Astrocyte of the cerebellum (primary cell): ENCODE results near the gene ANTKMT.

Experiments
- DNase-seq: peaks from one replicate; pipeline ENCODE4 v3.0.0-alpha.2; 2011; ENCODE audit warnings: low read depth
- H3K4me3 ChIP-seq: 2 replicates; pipeline ENCODE4 v1.5.1; 2011; ENCODE audit warnings: mild to moderate bottlenecking, low read depth, low read length, moderate library complexity
- in situ Hi-C: cut with HindIII; loops from 2 replicates; pipeline ENCODE4 v1.10.0; 2017; ENCODE audit warnings: low sequenced_read_pairs
- TF ChIP-seq, protein P1 (sequence below): IDR thresholded peaks from 2 replicates; pipeline ENCODE4 v1.5.1; 2012; ENCODE audit warnings: low read length, low read depth, moderate library complexity, mild to moderate bottlenecking; ENCODE audit errors: missing control alignments

Gene ANTKMT, protein sequence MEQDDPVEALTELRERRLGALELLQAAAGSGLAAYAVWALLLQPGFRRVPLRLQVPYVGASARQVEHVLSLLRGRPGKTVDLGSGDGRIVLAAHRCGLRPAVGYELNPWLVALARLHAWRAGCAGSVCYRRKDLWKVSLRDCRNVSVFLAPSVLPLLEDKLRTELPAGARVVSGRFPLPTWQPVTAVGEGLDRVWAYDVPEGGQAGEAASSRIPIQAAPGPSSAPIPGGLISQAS

DNA sequence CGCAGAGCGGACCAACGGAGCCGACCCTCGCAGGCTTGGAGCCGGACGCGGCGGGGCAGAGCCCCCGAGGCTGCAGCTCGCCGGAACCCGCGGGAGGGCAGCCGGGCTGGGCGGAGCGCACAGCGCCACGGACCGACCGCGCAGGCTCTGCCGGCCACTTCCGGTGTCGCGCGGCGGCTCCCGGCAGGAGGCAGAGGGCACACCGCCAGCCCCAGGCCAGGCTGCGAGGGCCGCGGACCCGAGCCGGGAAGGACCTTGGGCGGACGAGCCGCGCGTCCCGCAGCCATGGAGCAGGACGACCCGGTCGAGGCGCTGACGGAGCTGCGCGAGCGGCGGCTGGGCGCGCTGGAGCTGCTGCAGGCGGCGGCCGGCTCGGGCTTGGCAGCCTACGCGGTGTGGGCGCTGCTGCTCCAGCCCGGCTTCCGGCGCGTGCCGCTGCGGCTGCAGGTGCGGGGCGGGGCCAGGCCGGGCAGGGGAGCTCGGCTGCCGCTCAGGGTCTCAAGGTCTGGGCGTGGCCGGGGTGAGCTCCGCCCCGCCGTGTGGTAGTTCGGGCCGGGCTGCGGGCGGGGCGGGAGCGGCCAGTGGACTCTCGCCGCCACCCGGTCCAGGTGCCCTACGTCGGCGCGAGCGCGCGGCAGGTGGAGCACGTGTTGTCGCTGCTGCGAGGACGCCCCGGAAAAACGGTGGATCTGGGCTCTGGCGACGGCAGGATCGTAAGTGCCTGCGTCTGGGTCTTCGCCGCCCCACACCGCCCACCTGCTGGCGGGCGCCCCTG lies at the start of gene ANTKMT:
Gene ANTKMT, plus strand, starts transcription at position 157 of the 775 bp plus-strand sequence. Its CDS starts 129 bp downstream, at position 286.
- no peak for DNase-seq
- TF ChIP-seq, protein P1, sequence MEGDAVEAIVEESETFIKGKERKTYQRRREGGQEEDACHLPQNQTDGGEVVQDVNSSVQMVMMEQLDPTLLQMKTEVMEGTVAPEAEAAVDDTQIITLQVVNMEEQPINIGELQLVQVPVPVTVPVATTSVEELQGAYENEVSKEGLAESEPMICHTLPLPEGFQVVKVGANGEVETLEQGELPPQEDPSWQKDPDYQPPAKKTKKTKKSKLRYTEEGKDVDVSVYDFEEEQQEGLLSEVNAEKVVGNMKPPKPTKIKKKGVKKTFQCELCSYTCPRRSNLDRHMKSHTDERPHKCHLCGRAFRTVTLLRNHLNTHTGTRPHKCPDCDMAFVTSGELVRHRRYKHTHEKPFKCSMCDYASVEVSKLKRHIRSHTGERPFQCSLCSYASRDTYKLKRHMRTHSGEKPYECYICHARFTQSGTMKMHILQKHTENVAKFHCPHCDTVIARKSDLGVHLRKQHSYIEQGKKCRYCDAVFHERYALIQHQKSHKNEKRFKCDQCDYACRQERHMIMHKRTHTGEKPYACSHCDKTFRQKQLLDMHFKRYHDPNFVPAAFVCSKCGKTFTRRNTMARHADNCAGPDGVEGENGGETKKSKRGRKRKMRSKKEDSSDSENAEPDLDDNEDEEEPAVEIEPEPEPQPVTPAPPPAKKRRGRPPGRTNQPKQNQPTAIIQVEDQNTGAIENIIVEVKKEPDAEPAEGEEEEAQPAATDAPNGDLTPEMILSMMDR = no peak
- peak within 1 kb of the TSS; percentile 66 for H3K4me3 ChIP-seq
- in situ Hi-C loops = no loop called here

DNA sequence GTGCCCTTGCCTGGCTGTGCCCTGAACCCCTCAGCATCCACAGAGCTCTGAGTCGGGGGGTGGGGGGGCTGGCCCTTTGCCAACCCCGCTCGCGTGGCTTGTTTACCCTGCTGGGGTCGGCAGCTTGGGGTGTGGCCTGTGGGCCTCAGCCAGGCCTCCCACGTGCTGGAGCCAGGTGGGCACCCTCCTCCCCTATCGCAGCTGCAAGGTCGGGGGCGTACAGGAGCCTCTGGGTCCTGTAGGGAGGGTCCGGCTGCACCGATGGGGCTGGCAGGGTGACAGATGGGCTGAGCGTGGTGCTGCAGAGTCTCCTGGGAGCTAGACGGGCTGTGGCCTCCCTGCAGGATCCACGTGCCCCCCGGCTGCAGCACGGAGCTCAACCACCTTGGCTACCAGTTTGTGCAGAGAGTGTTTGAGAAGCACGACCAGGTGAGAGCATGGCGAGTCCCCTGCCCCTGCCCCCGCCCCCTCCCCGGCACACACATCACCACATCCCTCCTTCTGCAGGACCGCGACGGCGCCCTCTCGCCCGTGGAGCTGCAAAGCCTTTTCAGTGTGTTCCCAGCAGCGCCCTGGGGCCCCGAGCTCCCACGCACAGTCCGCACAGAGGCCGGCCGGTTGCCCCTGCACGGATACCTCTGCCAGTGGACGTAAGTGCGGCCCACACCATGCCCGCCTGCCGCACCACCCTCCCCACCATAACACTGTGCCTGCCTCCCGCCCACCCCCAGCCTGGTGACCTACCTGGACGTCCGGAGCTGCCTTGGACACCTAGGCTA lies 49.4 kb upstream of the ANTKMT start:
- in situ Hi-C loops = no loop called here
- TF ChIP-seq, protein P1 = no peak
- no peak for DNase-seq
- no peak overlapping the region for H3K4me3 ChIP-seq

DNA sequence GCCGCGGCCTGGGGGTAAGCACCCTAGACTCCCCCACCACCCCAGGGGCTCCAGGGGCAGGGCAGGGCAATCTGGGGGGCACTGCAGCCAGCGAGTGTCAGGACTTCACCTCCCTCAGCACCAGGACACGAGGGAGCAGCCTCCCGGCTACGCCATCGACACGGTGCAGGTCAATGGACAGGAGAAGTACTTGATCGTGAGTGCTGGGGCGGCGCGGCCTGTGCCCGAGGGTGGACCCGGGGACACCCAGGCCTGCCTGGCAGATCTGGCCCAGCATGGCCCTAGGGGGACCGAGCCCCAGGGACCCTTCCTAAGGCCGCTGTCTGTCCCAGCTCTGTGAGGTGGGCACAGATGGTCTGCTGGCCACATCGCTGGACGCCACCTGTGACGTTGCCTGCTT lies 48.6 kb upstream of the ANTKMT start:
- TF ChIP-seq, protein P1 = no peak
- no peak for DNase-seq
- in situ Hi-C loops = no loop called here
- no peak overlapping the region for H3K4me3 ChIP-seq

DNA sequence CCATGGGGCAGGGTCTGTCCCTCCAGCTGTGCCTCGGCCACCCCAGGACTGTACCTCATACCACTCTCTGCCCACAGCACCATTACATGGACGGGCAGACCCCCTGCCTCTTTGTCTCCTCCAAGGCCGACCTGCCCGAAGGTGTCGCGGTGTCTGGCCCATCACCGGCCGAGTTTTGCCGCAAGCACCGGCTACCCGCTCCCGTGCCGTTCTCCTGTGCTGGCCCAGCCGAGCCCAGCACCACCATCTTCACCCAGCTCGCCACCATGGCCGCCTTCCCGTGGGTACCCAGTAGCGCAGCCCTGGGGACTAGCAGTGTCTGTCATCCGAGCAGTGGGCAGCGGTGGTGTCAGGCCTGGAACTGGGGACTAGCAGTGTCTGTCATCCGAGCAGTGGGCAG lies 48.1 kb upstream of the ANTKMT start:
- DNase-seq = no peak
- H3K4me3 ChIP-seq = no peak overlapping the region
- in situ Hi-C loops = no loop called here
- TF ChIP-seq, protein P1 = no peak

DNA sequence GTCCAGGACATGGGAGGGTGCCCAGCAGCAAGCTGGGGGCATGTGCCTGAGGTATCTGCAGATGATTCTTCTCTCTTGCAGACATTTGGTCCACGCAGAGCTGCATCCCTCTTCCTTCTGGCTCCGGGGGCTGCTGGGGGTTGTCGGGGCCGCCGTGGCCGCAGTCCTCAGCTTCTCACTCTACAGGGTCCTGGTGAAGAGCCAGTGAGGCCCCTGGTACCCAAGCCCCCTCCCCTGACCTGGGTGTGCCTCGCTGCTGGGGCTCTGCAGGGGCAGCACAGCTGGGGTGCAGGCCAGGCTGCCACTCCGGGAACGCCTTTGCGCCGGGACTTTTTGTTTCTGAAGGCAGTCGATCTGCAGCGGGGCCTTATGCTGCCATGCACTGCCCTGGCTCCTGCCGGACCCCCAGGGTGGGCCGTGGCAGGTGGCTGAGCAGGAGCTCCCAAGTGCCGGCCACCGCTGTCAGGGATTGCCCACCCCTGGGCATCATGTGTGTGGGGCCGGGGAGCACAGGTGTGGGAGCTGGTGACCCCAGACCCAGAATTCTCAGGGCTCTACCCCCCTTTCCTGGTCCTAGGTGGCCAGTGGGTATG lies 47.5 kb upstream of the ANTKMT start:
- no peak overlapping the region for H3K4me3 ChIP-seq
- no peak for DNase-seq
- TF ChIP-seq, protein P1 = no peak
- in situ Hi-C loops = no loop called here

DNA sequence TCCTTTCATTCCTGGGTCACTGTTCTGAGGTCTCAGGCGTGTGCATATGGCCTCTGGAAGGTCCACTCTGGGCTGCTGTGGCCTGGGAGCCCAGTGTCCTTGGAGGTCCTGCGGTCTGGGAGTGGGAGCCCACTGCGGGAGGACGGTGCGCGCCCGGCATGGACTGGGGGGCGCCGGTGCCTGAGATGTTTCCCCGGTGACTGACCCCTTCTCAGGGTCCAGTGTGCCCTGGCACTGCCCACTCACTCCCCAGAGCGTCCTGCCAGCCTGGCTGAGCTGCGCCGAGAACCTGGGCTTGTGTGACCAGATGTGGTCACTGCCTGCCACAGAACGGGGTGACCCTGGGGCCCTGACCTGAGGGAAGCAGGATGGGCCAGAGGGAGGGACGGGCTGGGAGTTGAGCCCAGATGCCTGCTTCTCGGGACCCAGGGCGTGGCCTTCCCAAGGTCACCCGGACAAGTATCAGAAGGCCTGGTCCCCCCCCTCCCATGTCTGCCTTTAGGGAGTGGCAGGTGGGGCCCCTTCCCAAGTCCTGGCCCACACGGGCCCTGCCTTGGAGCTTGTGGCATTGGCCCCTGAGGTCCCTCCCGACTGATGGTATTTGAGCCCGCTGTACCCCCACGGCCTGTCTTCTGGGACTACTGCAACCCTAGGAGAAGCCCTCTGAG lies 46.6 kb upstream of the ANTKMT start:
- DNase-seq = no peak
- TF ChIP-seq, protein P1 = no peak
- H3K4me3 ChIP-seq = no peak overlapping the region
- in situ Hi-C loops = no loop called here
